Right atrium auricular region (tissue), 2 donors: ENCODE measurements around the gene TMPRSS13. TPM values are rescaled to one million over a fixed set of nuclear protein-coding genes. Genes with fewer than 3 reads are reported as not detected.

Experiments used
- DNase-seq: peaks from one replicate; pipeline ENCODE4 v3.0.0-alpha.2; 2019; ENCODE audit warnings: low spot score
- H3K27ac ChIP-seq, 2 donors: fragments of 200-600 bp; sonication (generic); 1 replicate in 1 of 2; 2 replicates in 1 of 2; pipeline ENCODE4 v1.5.1; 2016 to 2019
- H3K27me3 ChIP-seq, 2 donors: fragments of 200-600 bp; sonication (generic); one replicate each; pipeline versions ENCODE4 v1.5.1 to v1.6.0; 2017 to 2019
- H3K36me3 ChIP-seq: fragments of 200-600 bp; sonication (generic); one replicate; pipeline ENCODE4 v1.5.1; 2016
- H3K4me1 ChIP-seq, 2 donors: fragments of 200-600 bp; sonication (generic); one replicate each; pipeline versions ENCODE4 v1.5.1 to v1.6.0; 2017 to 2019
- H3K4me3 ChIP-seq, 2 donors: fragments of 200-600 bp; sonication (generic); 1 replicate in 1 of 2; 2 replicates in 1 of 2; pipeline ENCODE4 v1.5.1; 2017 to 2019; ENCODE audit warnings: mild to moderate bottlenecking in 1 of 2, moderate library complexity in 1 of 2
- H3K9me3 ChIP-seq, 2 donors: fragments of 200-600 bp; sonication (generic); one replicate each; pipeline ENCODE4 v1.5.1; 2019
- CTCF ChIP-seq, 2 donors: fragments of 200-600 bp; sonication (generic); IDR thresholded peaks; one replicate each; pipeline ENCODE4 v1.5.1; 2019; ENCODE audit warnings: antibody characterized with exemption in 2 of 2
- total RNA-seq, 2 donors: library from RNA; depleted of rRNA; stranded (reverse); fragments of >200 nt; gene quantifications; one replicate each; pipeline ENCODE4 v1.1.0, GENCODE V29; 2016

Gene TMPRSS13
- total RNA-seq, 2 donors from 2014 or later = not detected

- no peaks in the 10 kb centered on the region for H3K27me3 ChIP-seq
- DNase-seq = peak; percentile 16
- H3K9me3 ChIP-seq = no peaks in the 10 kb centered on the region
- peaks cover 0 to 9% of the 10 kb centered on the region in 2 donors for H3K4me1 ChIP-seq
- no peak overlapping the region for H3K27ac ChIP-seq
- H3K4me3 ChIP-seq = no peak overlapping the region
- H3K36me3 ChIP-seq = no peaks in the 10 kb centered on the region
- no peak for TF ChIP-seq CTCF (IDR thresholded peaks at IDR 0.05)
Observed at GRCh38 chr11:117973503-117973860, 44.3 kb upstream of the TMPRSS13 start.

DNA sequence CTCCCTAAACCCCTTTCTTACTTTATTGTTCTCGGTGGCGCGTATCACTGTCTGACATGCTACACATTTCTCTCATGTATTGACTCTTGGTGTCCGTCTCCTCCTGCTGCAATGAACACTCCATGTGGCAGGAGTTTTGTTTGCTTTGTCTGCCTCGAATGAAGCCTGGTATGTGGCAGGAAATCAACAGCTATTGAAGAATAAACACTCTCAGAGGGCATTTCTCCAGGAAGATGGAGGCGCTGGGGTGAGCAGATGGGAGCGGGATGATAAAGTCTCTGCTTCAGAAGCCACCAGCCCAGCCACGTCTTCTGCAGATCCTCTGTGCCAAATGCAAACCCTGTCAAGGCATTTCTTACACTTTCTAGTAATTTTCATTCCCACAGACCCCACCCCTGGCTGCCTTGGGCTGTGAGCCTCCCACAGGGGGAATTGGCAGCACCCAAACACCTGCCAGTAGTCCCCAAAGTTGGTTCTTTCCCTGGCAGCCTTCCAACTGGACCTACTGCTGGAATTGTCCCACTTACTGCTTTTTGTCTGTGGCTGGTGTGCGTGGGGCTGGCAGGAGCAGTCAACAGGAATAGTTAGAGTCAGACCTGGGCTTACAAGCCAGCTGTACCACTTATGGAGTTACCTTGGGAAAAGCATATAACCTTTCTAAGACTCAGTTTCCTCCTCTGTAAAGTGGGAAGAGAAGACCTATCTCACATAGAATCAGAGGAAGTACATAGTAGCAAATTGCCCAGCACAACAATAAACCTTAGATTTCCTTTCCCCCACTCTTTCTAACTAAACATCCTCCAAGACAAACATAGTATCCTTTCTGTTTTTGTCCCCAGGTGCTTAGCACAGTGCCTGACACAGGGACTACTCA, 43.7 kb upstream of the TMPRSS13 start:
- no peak overlapping the region for H3K27ac ChIP-seq

GRCh38 chr11:117972044-117972443, 42.8 kb upstream of the TMPRSS13 start:
- no peak overlapping the region for H3K27ac ChIP-seq
- no peaks in the 10 kb centered on the region for H3K27me3 ChIP-seq
- no peaks in the 10 kb centered on the region for H3K36me3 ChIP-seq
- peaks cover 0 to 5% of the 10 kb centered on the region in 2 donors for H3K4me1 ChIP-seq
- H3K4me3 ChIP-seq = no peak overlapping the region
- no peak for DNase-seq
- H3K9me3 ChIP-seq = no peaks in the 10 kb centered on the region
- TF ChIP-seq CTCF (IDR thresholded peaks at IDR 0.05) = no peak

More for the DNA sequence above, 43.7 kb upstream of the TMPRSS13 start:
- no peaks in the 10 kb centered on the region for H3K27me3 ChIP-seq
- no peaks in the 10 kb centered on the region for H3K9me3 ChIP-seq
- no peaks in the 10 kb centered on the region for H3K36me3 ChIP-seq
- H3K4me1 ChIP-seq = peaks cover 0 to 5% of the 10 kb centered on the region in 2 donors
- no peak for DNase-seq
- TF ChIP-seq CTCF (IDR thresholded peaks at IDR 0.05) = no peak
- no peak overlapping the region for H3K4me3 ChIP-seq

DNA sequence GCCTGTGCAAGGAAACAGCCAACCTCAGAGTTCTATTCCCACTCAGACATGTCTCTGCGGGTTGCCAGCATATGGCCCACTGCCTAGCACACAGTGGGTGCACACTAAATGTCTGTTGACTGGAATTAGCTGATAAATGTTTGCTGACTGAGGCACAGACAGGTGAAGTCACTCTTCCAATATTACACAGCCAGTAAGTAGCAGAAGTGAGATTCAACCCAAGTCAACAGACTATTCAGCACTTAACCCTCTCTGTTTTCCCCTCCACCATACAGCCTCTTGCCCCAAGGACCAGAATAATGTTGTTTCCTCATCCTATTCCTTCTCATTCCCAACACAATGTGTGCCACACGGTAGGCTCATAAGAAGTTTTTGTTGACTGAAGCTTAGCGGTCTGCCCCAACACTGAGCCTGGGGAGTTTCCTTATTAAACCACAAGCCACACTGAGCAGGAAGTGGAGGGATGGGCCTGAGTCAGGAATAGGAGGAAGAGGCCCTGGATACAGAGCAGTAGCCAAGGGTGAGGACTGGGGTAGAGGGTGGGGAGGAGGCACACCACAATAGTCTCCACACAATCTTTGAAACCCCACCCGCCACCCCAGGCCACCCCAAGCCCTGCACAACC, 41.3 kb upstream of the TMPRSS13 start:
- peaks cover 0 to 5% of the 10 kb centered on the region in 2 donors for H3K4me1 ChIP-seq
- no peak for TF ChIP-seq CTCF (IDR thresholded peaks at IDR 0.05)
- H3K4me3 ChIP-seq = no peak overlapping the region
- no peaks in the 10 kb centered on the region for H3K36me3 ChIP-seq
- no peaks in the 10 kb centered on the region for H3K27me3 ChIP-seq
- no peak overlapping the region for H3K27ac ChIP-seq
- no peaks in the 10 kb centered on the region for H3K9me3 ChIP-seq
- DNase-seq = no peak

DNA sequence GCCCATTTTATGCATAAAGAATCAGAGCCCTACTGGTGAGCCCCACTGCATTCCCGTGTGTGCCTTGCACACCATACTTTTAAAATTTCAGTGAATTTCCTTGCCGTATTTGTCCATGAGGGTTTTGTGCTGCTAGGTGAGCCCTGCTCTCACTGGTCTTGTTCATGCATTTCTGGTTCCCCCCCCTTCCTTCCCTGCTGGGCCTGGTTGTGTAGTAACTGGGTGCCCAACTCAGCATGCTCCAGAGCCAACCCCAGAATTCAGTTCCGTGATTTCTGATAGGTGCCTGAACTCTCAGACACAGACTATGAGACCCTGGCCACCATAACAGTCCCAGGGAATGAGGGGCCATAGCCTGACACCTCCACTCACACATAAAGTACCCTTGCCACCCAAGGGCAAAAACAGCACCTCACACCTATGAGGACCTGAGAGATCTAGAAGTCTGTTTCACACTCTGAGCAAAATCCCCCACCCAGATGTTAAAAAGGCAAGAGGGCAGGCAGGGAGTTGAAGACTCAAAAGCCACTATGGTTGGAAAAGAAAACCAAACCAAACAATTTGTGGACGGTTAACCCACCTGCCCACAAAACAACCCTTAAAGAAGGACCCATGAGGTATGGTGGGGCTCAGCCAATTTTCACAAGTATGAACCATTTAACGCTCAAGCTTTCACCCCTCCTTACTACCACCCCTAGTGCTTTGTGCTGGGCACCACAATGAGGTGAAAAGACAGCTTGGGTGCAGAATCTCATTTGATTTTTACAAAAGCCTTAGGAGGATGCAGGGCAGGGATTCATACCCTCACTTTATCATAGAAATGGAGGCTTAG, 40.2 kb upstream of the TMPRSS13 start:
- no peak overlapping the region for H3K27ac ChIP-seq
- H3K9me3 ChIP-seq = no peaks in the 10 kb centered on the region
- no peak for TF ChIP-seq CTCF (IDR thresholded peaks at IDR 0.05)
- no peaks in the 10 kb centered on the region for H3K36me3 ChIP-seq
- peaks cover 0 to 5% of the 10 kb centered on the region in 2 donors for H3K4me1 ChIP-seq
- DNase-seq = peak; percentile 26
- H3K4me3 ChIP-seq = no peak overlapping the region
- no peaks in the 10 kb centered on the region for H3K27me3 ChIP-seq
